HepG2 (cell line): ENCODE results near the gene IGFBP6. TPM values are rescaled to one million over a fixed set of nuclear protein-coding genes. Genes with fewer than 3 reads are reported as not detected.

Experiments
- BCLAF1 ChIP-seq: fragments of 450-650 bp; IDR thresholded peaks from 2 replicates; pipeline ENCODE4 v1.6.1; 2017; ENCODE audit warnings: mild to moderate bottlenecking
- DZIP1 ChIP-seq: sonication (generic); formaldehyde crosslinking; IDR thresholded peaks from 2 replicates; pipeline ENCODE4 v1.5.0; 2020; ENCODE audit warnings: mild to moderate bottlenecking, missing genetic modification reagents
- ELF3 ChIP-seq: IDR thresholded peaks from 2 replicates; pipeline ENCODE4 v1.6.1; 2016; ENCODE audit warnings: missing genetic modification reagents, missing compliant biosample characterization
- GATAD1 ChIP-seq: IDR thresholded peaks from 2 replicates; pipeline ENCODE4 v1.6.1; 2016; ENCODE audit warnings: missing genetic modification reagents, missing compliant biosample characterization
- IRF9 ChIP-seq: sonication (generic); formaldehyde crosslinking; IDR thresholded peaks from 2 replicates; pipeline ENCODE4 v1.8.0; 2022; ENCODE audit warnings: missing genetic modification reagents, mild to moderate bottlenecking, borderline replicate concordance
- KLF6 ChIP-seq: IDR thresholded peaks from 2 replicates; pipeline ENCODE4 v1.8.0; 2016; ENCODE audit warnings: missing biosample characterization, missing genetic modification reagents
- MXI1 ChIP-seq: IDR thresholded peaks from 3 replicates; pipeline ENCODE4 v1.6.1; 2012; ENCODE audit warnings: low read depth, low read length, inconsistent platforms, borderline replicate concordance
- NFATC3 ChIP-seq: sonication (generic); formaldehyde crosslinking; IDR thresholded peaks from 2 replicates; pipeline ENCODE4 v1.5.1; 2020; ENCODE audit warnings: mild to moderate bottlenecking, missing genetic modification reagents
- POLR2G ChIP-seq: fragments of 200-400 bp; formaldehyde crosslinking; IDR thresholded peaks from 2 replicates; pipeline ENCODE4 v1.6.1; 2018; ENCODE audit warnings: mild to moderate bottlenecking, low read depth, low read length, moderate library complexity
- PRMT3 ChIP-seq: sonication (generic); formaldehyde crosslinking; IDR thresholded peaks from 2 replicates; pipeline ENCODE4 v1.8.1; 2022; ENCODE audit warnings: low read depth, mild to moderate bottlenecking, moderate library complexity, missing genetic modification reagents, borderline replicate concordance
- SSRP1 ChIP-seq: IDR thresholded peaks from 2 replicates; pipeline ENCODE4 v1.6.1; 2016; ENCODE audit warnings: control low read depth
- TMF1 ChIP-seq: sonication (generic); formaldehyde crosslinking; IDR thresholded peaks from 2 replicates; pipeline ENCODE4 v1.8.1; 2022; ENCODE audit warnings: low read depth, missing genetic modification reagents
- USF2 ChIP-seq, 2 experiments: sonication (generic) in 1 of 2; formaldehyde crosslinking in 1 of 2; IDR thresholded peaks; 2 replicates each; pipeline versions ENCODE4 v1.5.1 to v1.6.1; 2011 to 2020; ENCODE audit warnings: borderline replicate concordance in 1 of 2, low read depth in 1 of 2, low read length in 1 of 2, mild to moderate bottlenecking in 1 of 2, missing genetic modification reagents in 1 of 2, moderate library complexity in 1 of 2
- XRCC5 ChIP-seq: fragments of 200-400 bp; formaldehyde crosslinking; optimal IDR thresholded peaks from 2 replicates; pipeline ENCODE3; 2017; ENCODE audit warnings: mild to moderate bottlenecking, low read length
- ZNF343 ChIP-seq: sonication (generic); formaldehyde crosslinking; IDR thresholded peaks from 2 replicates; pipeline ENCODE4 v1.4.0; 2020; ENCODE audit warnings: mild to moderate bottlenecking, missing genetic modification reagents
- ZNF672 ChIP-seq: sonication (generic); formaldehyde crosslinking; IDR thresholded peaks from 2 replicates; pipeline ENCODE4 v1.8.1; 2022; ENCODE audit warnings: missing genetic modification reagents
- ZNF710 ChIP-seq: sonication (generic); formaldehyde crosslinking; IDR thresholded peaks from 2 replicates; pipeline ENCODE4 v1.5.0; 2020; ENCODE audit warnings: mild to moderate bottlenecking, missing genetic modification reagents, borderline replicate concordance
- polyA plus RNA-seq, 8 experiments: library from polyadenylated mRNA; depleted of rRNA in 3 of 8; stranded (reverse) in 7 of 8; unstranded in 1 of 8; fragments of >200 nt; fragmentation: Illumina TruSeq in 4 of 8; extraction: Trizol in 4 of 8; gene quantifications; 2 replicates each; pipeline versions ENCODE4 v1.2.1 to v1.2.3, GENCODE V29; 2011 to 2016; ENCODE audit warnings: low read depth in 4 of 8, missing spikeins in 1 of 8, mixed read lengths in 1 of 8; ENCODE audit not compliant: insufficient read depth in 1 of 8
- total RNA-seq, 5 experiments: library from RNA; depleted of rRNA; stranded (reverse); fragments of >200 nt; fragmentation: Illumina TruSeq; extraction: Trizol; gene quantifications; 2 replicates each; pipeline ENCODE4 v1.2.3, GENCODE V29; 2016; ENCODE audit warnings: low read depth in 1 of 5

IGFBP6 gene
- total and polyA plus RNA-seq, 2 of the 13 experiments (the other 11 are each of a cell fraction or from before 2014, with no cell fraction given), result 3.9 to 25.2 TPM

- TF ChIP-seq ELF3 (peak; percentile 54; the same call in 1 of the 2 replicates), GATAD1 (CRISPR knock-in tag) (no peak), TMF1 (CRISPR knock-in tag) (no peak), ZNF710 (CRISPR knock-in tag) (no peak), PRMT3 (CRISPR knock-in tag) (no peak), NFATC3 (no peak), ZNF672 (CRISPR knock-in tag) (no peak), IRF9 (CRISPR knock-in tag) (no peak), POLR2G (peak; percentile 66; the same call in 1 of the 2 replicates), USF2 (IDR thresholded peaks at IDR 0.05; ENCODE audit: low read depth, low read length) (no peak), USF2 (CRISPR knock-in tag; IDR thresholded peaks at IDR 0.05; ENCODE audit: borderline replicate concordance) (0 out of 2 replicates have a peak, but pooled peaks have one; percentile 25), BCLAF1 (no peak), DZIP1 (CRISPR knock-in tag) (0 out of 2 replicates have a peak, but pooled peaks have one; percentile 59), XRCC5 (peak; percentile 39), SSRP1 (CRISPR knock-in tag) (peak; percentile 76; the same call in 1 of the 2 replicates), ZNF343 (CRISPR knock-in tag) (no peak), MXI1 (no peak), KLF6 (CRISPR knock-in tag) (peak; percentile 79; the same call in 1 of the 2 replicates)
These were observed 46.2 kb upstream of the IGFBP6 start (continued) for GRCh38 chr12:53051058-53051880.
